ENCODE data around the gene PANK4.

The PANK4 gene

DNA sequence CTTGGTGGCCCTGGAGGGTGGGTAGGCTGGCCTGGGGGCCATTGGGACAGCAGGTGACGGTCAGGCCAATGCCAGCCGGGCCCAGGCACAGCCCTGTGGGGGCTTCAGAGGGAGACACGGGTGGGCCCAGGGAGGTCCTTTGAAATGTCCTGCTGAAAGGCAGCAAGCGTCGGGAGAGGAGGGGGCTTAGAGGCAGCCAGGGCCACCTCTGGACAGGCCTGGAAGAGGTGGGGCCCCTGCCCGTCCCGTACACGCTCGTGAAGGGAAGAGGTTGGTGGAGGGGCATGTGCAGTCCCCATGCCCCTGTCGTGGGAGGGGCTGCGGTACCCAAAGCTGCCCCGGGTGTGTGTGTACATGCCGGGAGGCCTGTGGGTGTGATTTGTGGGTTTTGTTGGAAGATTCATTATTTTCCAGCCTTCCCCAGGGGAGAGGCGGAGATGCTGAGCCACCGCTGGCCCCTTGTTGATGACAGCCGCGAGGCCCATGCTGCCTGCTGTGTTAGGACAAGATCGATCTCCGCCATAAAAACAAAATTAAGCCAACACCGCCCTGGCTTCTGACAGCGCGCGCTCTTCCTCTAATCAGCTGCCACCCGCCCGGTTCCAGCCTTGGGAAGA, 53.7 kb downstream of the PANK4 start:
- TF ChIP-seq EZH2phosphoT487 (IDR thresholded peaks at IDR 0.05; ENCODE audit: low read length) (no peak), EZH2 (optimal IDR thresholded peaks at IDR 0.05; ENCODE audit: low read depth, low read length) (no peak)
- TF ChIP-seq, protein P1, sequence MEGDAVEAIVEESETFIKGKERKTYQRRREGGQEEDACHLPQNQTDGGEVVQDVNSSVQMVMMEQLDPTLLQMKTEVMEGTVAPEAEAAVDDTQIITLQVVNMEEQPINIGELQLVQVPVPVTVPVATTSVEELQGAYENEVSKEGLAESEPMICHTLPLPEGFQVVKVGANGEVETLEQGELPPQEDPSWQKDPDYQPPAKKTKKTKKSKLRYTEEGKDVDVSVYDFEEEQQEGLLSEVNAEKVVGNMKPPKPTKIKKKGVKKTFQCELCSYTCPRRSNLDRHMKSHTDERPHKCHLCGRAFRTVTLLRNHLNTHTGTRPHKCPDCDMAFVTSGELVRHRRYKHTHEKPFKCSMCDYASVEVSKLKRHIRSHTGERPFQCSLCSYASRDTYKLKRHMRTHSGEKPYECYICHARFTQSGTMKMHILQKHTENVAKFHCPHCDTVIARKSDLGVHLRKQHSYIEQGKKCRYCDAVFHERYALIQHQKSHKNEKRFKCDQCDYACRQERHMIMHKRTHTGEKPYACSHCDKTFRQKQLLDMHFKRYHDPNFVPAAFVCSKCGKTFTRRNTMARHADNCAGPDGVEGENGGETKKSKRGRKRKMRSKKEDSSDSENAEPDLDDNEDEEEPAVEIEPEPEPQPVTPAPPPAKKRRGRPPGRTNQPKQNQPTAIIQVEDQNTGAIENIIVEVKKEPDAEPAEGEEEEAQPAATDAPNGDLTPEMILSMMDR (IDR thresholded peaks at IDR 0.05; ENCODE audit: low read length) = no peak
- Histone ChIP-seq H2AFZ (ENCODE audit: low read length) (no peak overlapping the region), H3K9ac (ENCODE audit: low read length) (no peak overlapping the region), H3K27ac (ENCODE audit: low read length) (no peak overlapping the region), H3K9me3 (replicated peaks; ENCODE audit: insufficient read depth, low read length) (no peaks in the 10 kb centered on the region), H3K4me3 (ENCODE audit: low read length) (no peak overlapping the region), H3K4me1 (ENCODE audit: low read length) (no peaks in the 10 kb centered on the region), H4K20me1 (ENCODE audit: insufficient read depth, low read length) (no peaks in the 10 kb centered on the region), H3K27me3 (replicated peaks; ENCODE audit: insufficient read depth, low read length) (peaks cover 94% of the 10 kb centered on the region), H3K9me2 (replicated peaks; ENCODE audit: insufficient read depth, low read length) (no peaks in the 10 kb centered on the region), H3K36me3 (replicated peaks; ENCODE audit: insufficient read depth, low read length) (no peaks in the 10 kb centered on the region), H3K4me2 (ENCODE audit: low read depth, low read length) (no peak overlapping the region), H3F3A (ENCODE audit: insufficient read depth, low read length) (no peaks in the 10 kb centered on the region), H3K79me2 (ENCODE audit: low read length) (no peaks in the 10 kb centered on the region)
- no peak for DNase-seq

DNA sequence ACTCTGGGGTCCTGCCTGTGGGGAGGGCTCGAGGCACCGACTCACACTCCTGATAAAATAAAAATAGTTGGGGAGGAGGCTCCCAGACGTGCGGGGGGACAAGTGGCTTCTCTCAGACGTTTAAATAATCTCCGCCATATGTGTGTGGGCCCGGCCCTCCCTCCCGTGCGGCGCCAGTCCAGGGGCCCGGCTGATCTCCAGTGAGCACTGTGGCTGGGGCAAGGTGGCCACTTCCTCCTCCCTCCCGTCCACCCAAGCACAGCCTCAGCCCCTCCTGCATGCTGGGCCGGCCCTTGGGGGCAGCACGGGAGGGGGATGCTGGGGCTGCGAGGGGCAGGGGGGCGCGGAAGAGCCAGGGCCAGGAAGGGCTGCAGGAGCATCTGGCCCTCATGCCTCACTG, 54.3 kb downstream of the PANK4 start:
- TF ChIP-seq EZH2phosphoT487 (IDR thresholded peaks at IDR 0.05; ENCODE audit: low read length) = no peak
- TF ChIP-seq, protein P1 (IDR thresholded peaks at IDR 0.05; ENCODE audit: low read length) = no peak
- no peak for TF ChIP-seq EZH2 (optimal IDR thresholded peaks at IDR 0.05; ENCODE audit: low read depth, low read length)
- no peak for DNase-seq
- H3K36me3 ChIP-seq (replicated peaks; ENCODE audit: insufficient read depth, low read length) = no peaks in the 10 kb centered on the region
- H4K20me1 ChIP-seq (ENCODE audit: insufficient read depth, low read length) = no peaks in the 10 kb centered on the region
- H3K4me3 ChIP-seq (ENCODE audit: low read length) = no peak overlapping the region
- H3F3A ChIP-seq (ENCODE audit: insufficient read depth, low read length) = no peaks in the 10 kb centered on the region
- H3K27me3 ChIP-seq (replicated peaks; ENCODE audit: insufficient read depth, low read length) = peaks cover 89% of the 10 kb centered on the region
- H3K4me2 ChIP-seq (ENCODE audit: low read depth, low read length) = no peak overlapping the region
- H3K79me2 ChIP-seq (ENCODE audit: low read length) = no peaks in the 10 kb centered on the region
- no peaks in the 10 kb centered on the region for H3K9me2 ChIP-seq (replicated peaks; ENCODE audit: insufficient read depth, low read length)
- no peak overlapping the region for H3K27ac ChIP-seq (ENCODE audit: low read length)
- H2AFZ ChIP-seq (ENCODE audit: low read length) = no peak overlapping the region
- no peaks in the 10 kb centered on the region for H3K4me1 ChIP-seq (ENCODE audit: low read length)
- H3K9me3 ChIP-seq (replicated peaks; ENCODE audit: insufficient read depth, low read length) = no peaks in the 10 kb centered on the region
- no peak overlapping the region for H3K9ac ChIP-seq (ENCODE audit: low read length)

DNA sequence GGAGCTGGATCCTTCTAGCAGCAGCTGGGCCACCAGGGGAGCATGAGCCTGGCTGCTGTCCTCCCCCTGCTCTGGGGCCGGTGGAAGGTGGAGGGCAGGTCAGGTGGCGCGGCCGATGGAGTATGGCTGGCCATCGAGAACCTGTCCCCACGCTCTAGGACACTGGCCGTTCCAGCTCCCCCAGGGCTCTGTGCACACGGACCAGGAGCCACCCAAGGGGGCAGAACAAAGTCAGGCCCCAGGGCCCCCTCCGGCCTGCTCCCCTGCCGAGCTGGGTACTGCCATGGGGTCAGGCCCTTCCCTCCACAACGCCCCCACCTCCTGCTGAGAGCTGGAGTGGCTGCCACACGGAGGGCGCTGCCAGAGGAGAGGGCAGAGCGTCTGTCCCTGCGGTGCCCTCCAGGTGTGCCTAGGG, 54.8 kb downstream of the PANK4 start:
- H3K27me3 ChIP-seq (replicated peaks; ENCODE audit: insufficient read depth, low read length) = peaks cover 89% of the 10 kb centered on the region
- no peaks in the 10 kb centered on the region for H3K9me2 ChIP-seq (replicated peaks; ENCODE audit: insufficient read depth, low read length)
- no peak overlapping the region for H2AFZ ChIP-seq (ENCODE audit: low read length)
- DNase-seq = no peak
- no peak overlapping the region for H3K9ac ChIP-seq (ENCODE audit: low read length)
- H3K27ac ChIP-seq (ENCODE audit: low read length) = no peak overlapping the region
- TF ChIP-seq EZH2 (optimal IDR thresholded peaks at IDR 0.05; ENCODE audit: low read depth, low read length) (no peak), EZH2phosphoT487 (IDR thresholded peaks at IDR 0.05; ENCODE audit: low read length) (no peak)
- TF ChIP-seq, protein P1 (IDR thresholded peaks at IDR 0.05; ENCODE audit: low read length) = no peak
- H3F3A ChIP-seq (ENCODE audit: insufficient read depth, low read length) = no peaks in the 10 kb centered on the region
- no peaks in the 10 kb centered on the region for H3K36me3 ChIP-seq (replicated peaks; ENCODE audit: insufficient read depth, low read length)
- H3K9me3 ChIP-seq (replicated peaks; ENCODE audit: insufficient read depth, low read length) = no peaks in the 10 kb centered on the region
- H3K79me2 ChIP-seq (ENCODE audit: low read length) = no peaks in the 10 kb centered on the region
- H3K4me2 ChIP-seq (ENCODE audit: low read depth, low read length) = no peak overlapping the region
- no peaks in the 10 kb centered on the region for H3K4me1 ChIP-seq (ENCODE audit: low read length)
- no peaks in the 10 kb centered on the region for H4K20me1 ChIP-seq (ENCODE audit: insufficient read depth, low read length)
- no peak overlapping the region for H3K4me3 ChIP-seq (ENCODE audit: low read length)

Measured in MM.1S (cell line).